ENCODE data around the gene MBLAC2.

The MBLAC2 gene

GRCh38 chr5:90474235-90475107 is at the start of gene MBLAC2, which contains the start of gene POLR3G:
TSS of gene MBLAC2 (minus strand) at chr5:90474771. CDS start at chr5:90474292, 479 bp downstream.
TSS of gene POLR3G (plus strand) at chr5:90474864. CDS start at chr5:90485568, 10,704 bp downstream.
- peak; percentile 97 for DNase-seq

- DNase-seq: no peak
These were observed 44.5 kb upstream of the MBLAC2 start for GRCh38 chr5:90519081-90519480.

GRCh38 chr5:90518661-90519060 is 44.1 kb upstream of the MBLAC2 start:
- no peak for DNase-seq

- no peak for DNase-seq
These were observed 39.9 kb upstream of the MBLAC2 start for GRCh38 chr5:90514520-90514919.

GRCh38 chr5:90510438-90510837 is 35.9 kb upstream of the MBLAC2 start:
- DNase-seq: no peak

GRCh38 chr5:90506221-90506620 is 31.6 kb upstream of the MBLAC2 start:
- no peak for DNase-seq

- no peak for DNase-seq
These were observed 30.2 kb upstream of the MBLAC2 start for GRCh38 chr5:90504743-90505142.

- DNase-seq: no peak
These were observed 29.0 kb upstream of the MBLAC2 start for GRCh38 chr5:90503596-90503995.

GRCh38 chr5:90495146-90495545 is 20.6 kb upstream of the MBLAC2 start:
- DNase-seq: peak; percentile 72

GRCh38 chr5:90494043-90494442 is 19.5 kb upstream of the MBLAC2 start:
- DNase-seq: no peak

- no peak for DNase-seq
These were observed 14.2 kb upstream of the MBLAC2 start for GRCh38 chr5:90488791-90489190.

- DNase-seq: no peak
These were observed 10.0 kb upstream of the MBLAC2 start for GRCh38 chr5:90484540-90484939.

- DNase-seq: no peak
These were observed 8.6 kb upstream of the MBLAC2 start for GRCh38 chr5:90483206-90483605.

GRCh38 chr5:90480699-90481098 is 6.1 kb upstream of the MBLAC2 start:
- no peak for DNase-seq

- DNase-seq: no peak
These were observed 5.2 kb upstream of the MBLAC2 start for GRCh38 chr5:90479611-90480385.

- DNase-seq: no peak
These were observed 3.1 kb upstream of the MBLAC2 start for GRCh38 chr5:90477621-90478215.

- no peak for DNase-seq
These were observed 2.5 kb upstream of the MBLAC2 start for GRCh38 chr5:90477073-90477472.

- DNase-seq: peak; percentile 57
These were observed 1.8 kb upstream of the MBLAC2 start for GRCh38 chr5:90476391-90476790.

- no peak for DNase-seq
These were observed 937 bp upstream of the MBLAC2 start for GRCh38 chr5:90475436-90475980.

- peak; percentile 57 for DNase-seq
These were observed 956 bp downstream of the MBLAC2 start for GRCh38 chr5:90473396-90474234.

- no peak for DNase-seq
These were observed 1.7 kb downstream of the MBLAC2 start for GRCh38 chr5:90472783-90473395.

GRCh38 chr5:90461288-90461687 is 13.3 kb downstream of the MBLAC2 start:
- no peak for DNase-seq
